ENCODE results near the gene PIAS4. TPM values are rescaled to one million over a fixed set of nuclear protein-coding genes. Genes with fewer than 3 reads are reported as not detected.

PIAS4 gene
- total and polyA plus RNA-seq, 9 of the 15 experiments (the other 6 are each of a cell fraction or from before 2014, with no cell fraction given): 0.27 to 34.9 (median 14.4) TPM

- TF ChIP-seq MITF (IDR thresholded peaks at IDR 0.05) (no peak), ERF (CRISPR knock-in tag; IDR thresholded peaks at IDR 0.05) (no peak), POLR2G (IDR thresholded peaks at IDR 0.05; ENCODE audit: low read depth, low read length) (0 out of 2 replicates have a peak, but pooled peaks have one; percentile 49), ZBTB26 (CRISPR knock-in tag; IDR thresholded peaks at IDR 0.05) (no peak), TCF3 (CRISPR knock-in tag; IDR thresholded peaks at IDR 0.05) (no peak)
- TF ChIP-seq, protein P1, sequence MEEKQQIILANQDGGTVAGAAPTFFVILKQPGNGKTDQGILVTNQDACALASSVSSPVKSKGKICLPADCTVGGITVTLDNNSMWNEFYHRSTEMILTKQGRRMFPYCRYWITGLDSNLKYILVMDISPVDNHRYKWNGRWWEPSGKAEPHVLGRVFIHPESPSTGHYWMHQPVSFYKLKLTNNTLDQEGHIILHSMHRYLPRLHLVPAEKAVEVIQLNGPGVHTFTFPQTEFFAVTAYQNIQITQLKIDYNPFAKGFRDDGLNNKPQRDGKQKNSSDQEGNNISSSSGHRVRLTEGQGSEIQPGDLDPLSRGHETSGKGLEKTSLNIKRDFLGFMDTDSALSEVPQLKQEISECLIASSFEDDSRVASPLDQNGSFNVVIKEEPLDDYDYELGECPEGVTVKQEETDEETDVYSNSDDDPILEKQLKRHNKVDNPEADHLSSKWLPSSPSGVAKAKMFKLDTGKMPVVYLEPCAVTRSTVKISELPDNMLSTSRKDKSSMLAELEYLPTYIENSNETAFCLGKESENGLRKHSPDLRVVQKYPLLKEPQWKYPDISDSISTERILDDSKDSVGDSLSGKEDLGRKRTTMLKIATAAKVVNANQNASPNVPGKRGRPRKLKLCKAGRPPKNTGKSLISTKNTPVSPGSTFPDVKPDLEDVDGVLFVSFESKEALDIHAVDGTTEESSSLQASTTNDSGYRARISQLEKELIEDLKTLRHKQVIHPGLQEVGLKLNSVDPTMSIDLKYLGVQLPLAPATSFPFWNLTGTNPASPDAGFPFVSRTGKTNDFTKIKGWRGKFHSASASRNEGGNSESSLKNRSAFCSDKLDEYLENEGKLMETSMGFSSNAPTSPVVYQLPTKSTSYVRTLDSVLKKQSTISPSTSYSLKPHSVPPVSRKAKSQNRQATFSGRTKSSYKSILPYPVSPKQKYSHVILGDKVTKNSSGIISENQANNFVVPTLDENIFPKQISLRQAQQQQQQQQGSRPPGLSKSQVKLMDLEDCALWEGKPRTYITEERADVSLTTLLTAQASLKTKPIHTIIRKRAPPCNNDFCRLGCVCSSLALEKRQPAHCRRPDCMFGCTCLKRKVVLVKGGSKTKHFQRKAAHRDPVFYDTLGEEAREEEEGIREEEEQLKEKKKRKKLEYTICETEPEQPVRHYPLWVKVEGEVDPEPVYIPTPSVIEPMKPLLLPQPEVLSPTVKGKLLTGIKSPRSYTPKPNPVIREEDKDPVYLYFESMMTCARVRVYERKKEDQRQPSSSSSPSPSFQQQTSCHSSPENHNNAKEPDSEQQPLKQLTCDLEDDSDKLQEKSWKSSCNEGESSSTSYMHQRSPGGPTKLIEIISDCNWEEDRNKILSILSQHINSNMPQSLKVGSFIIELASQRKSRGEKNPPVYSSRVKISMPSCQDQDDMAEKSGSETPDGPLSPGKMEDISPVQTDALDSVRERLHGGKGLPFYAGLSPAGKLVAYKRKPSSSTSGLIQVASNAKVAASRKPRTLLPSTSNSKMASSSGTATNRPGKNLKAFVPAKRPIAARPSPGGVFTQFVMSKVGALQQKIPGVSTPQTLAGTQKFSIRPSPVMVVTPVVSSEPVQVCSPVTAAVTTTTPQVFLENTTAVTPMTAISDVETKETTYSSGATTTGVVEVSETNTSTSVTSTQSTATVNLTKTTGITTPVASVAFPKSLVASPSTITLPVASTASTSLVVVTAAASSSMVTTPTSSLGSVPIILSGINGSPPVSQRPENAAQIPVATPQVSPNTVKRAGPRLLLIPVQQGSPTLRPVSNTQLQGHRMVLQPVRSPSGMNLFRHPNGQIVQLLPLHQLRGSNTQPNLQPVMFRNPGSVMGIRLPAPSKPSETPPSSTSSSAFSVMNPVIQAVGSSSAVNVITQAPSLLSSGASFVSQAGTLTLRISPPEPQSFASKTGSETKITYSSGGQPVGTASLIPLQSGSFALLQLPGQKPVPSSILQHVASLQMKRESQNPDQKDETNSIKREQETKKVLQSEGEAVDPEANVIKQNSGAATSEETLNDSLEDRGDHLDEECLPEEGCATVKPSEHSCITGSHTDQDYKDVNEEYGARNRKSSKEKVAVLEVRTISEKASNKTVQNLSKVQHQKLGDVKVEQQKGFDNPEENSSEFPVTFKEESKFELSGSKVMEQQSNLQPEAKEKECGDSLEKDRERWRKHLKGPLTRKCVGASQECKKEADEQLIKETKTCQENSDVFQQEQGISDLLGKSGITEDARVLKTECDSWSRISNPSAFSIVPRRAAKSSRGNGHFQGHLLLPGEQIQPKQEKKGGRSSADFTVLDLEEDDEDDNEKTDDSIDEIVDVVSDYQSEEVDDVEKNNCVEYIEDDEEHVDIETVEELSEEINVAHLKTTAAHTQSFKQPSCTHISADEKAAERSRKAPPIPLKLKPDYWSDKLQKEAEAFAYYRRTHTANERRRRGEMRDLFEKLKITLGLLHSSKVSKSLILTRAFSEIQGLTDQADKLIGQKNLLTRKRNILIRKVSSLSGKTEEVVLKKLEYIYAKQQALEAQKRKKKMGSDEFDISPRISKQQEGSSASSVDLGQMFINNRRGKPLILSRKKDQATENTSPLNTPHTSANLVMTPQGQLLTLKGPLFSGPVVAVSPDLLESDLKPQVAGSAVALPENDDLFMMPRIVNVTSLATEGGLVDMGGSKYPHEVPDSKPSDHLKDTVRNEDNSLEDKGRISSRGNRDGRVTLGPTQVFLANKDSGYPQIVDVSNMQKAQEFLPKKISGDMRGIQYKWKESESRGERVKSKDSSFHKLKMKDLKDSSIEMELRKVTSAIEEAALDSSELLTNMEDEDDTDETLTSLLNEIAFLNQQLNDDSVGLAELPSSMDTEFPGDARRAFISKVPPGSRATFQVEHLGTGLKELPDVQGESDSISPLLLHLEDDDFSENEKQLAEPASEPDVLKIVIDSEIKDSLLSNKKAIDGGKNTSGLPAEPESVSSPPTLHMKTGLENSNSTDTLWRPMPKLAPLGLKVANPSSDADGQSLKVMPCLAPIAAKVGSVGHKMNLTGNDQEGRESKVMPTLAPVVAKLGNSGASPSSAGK (IDR thresholded peaks at IDR 0.05): no peak
- TF ChIP-seq, protein P2, sequence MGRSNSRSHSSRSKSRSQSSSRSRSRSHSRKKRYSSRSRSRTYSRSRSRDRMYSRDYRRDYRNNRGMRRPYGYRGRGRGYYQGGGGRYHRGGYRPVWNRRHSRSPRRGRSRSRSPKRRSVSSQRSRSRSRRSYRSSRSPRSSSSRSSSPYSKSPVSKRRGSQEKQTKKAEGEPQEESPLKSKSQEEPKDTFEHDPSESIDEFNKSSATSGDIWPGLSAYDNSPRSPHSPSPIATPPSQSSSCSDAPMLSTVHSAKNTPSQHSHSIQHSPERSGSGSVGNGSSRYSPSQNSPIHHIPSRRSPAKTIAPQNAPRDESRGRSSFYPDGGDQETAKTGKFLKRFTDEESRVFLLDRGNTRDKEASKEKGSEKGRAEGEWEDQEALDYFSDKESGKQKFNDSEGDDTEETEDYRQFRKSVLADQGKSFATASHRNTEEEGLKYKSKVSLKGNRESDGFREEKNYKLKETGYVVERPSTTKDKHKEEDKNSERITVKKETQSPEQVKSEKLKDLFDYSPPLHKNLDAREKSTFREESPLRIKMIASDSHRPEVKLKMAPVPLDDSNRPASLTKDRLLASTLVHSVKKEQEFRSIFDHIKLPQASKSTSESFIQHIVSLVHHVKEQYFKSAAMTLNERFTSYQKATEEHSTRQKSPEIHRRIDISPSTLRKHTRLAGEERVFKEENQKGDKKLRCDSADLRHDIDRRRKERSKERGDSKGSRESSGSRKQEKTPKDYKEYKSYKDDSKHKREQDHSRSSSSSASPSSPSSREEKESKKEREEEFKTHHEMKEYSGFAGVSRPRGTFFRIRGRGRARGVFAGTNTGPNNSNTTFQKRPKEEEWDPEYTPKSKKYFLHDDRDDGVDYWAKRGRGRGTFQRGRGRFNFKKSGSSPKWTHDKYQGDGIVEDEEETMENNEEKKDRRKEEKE (IDR thresholded peaks at IDR 0.05; ENCODE audit: borderline replicate concordance in 1 of 2, control insufficient read depth in 1 of 2, low read depth in 2 of 2, low read length in 1 of 2): no peak
Observed at GRCh38 chr19:3980353-3981251, 26.9 kb upstream of the PIAS4 start (continued).
